Ishikawa (cell line): Measurements from ENCODE around the gene P2RX6.

Experiments used
- CEBPB ChIP-seq: IDR thresholded peaks from 2 replicates; pipeline ENCODE4 v1.6.1; 2012
- CREB1 ChIP-seq: IDR thresholded peaks from 2 replicates; pipeline ENCODE4 v1.6.1; 2012; ENCODE audit warnings: low read depth
- EGR1 ChIP-seq: IDR thresholded peaks from 2 replicates; pipeline ENCODE4 v1.6.1; 2012
- EP300 ChIP-seq: IDR thresholded peaks from 2 replicates; pipeline ENCODE4 v1.6.1; 2012; ENCODE audit warnings: borderline replicate concordance
- FOXM1 ChIP-seq: IDR thresholded peaks from 2 replicates; pipeline ENCODE4 v1.6.1; 2012; ENCODE audit warnings: low read depth, borderline replicate concordance
- NFIC ChIP-seq: IDR thresholded peaks from 2 replicates; pipeline ENCODE4 v1.6.1; 2012
- RAD21 ChIP-seq: IDR thresholded peaks from 2 replicates; pipeline ENCODE4 v1.6.1; 2012; ENCODE audit warnings: low read depth
- TAF1 ChIP-seq: IDR thresholded peaks from 2 replicates; pipeline ENCODE4 v1.6.1; 2012; ENCODE audit warnings: low read depth, mild to moderate bottlenecking
- TEAD4 ChIP-seq: IDR thresholded peaks from 2 replicates; pipeline ENCODE4 v1.6.1; 2012
- YY1 ChIP-seq: IDR thresholded peaks from 2 replicates; pipeline ENCODE4 v1.6.1; 2012; ENCODE audit warnings: low read depth
- TF ChIP-seq, protein P1 (sequence below): IDR thresholded peaks from 2 replicates; pipeline ENCODE4 v1.6.1; 2012; ENCODE audit warnings: low read depth, mild to moderate bottlenecking
- TF ChIP-seq, protein P2 (sequence below): IDR thresholded peaks from 2 replicates; pipeline ENCODE4 v1.6.1; 2012
- TF ChIP-seq, protein P3 (sequence below): IDR thresholded peaks from 2 replicates; pipeline ENCODE4 v1.6.1; 2012

DNA sequence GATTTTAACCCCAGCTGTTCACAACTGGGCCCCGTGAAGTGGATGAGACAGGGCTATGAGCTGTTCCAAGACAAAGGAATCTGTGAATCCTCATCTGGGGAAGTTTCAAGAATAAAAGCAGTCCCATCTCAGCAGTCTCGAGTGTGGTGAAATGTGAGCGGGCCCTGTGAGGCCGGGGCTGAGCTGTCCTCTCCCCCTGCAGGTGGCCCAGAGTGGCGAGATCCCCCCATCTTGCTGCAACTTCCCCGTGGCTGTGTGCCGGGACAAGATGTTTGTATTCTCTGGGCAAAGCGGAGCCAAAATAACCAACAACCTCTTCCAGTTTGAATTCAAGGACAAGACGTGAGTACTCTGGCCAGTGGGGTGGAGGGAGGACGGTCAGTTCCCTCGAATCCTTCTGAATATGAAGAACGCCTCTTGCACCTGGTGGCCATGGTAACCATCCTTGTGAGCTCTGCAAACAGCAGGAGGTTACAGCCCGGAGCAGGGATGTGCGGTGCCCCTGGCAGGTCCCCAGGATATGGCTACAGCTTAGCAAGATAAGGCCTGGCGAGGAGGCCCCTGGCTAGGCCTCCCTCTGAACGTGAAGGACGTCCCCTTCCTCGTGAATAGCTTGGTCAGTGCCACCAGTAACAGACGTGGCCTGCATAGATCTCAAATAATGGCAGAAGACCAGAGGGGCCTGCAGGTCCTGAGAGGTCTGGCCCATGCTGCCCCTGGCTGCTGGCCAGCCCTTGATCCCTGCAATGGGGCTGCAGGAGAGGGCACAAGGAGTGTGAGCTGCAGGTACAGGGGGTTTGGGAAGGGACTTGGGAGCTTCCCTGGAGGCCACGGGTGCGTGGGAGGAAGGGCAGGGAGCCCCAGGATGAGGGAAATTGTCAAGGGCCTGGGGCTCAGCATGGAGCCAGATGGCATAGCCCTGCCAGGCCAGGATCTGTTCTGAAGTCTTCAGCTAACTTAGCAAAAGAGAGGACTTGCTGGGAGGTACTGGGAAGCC, 24.5 kb upstream of the P2RX6 start:
- TF ChIP-seq YY1 = no peak
- TF ChIP-seq RAD21 = no peak
- TF ChIP-seq, protein P1, sequence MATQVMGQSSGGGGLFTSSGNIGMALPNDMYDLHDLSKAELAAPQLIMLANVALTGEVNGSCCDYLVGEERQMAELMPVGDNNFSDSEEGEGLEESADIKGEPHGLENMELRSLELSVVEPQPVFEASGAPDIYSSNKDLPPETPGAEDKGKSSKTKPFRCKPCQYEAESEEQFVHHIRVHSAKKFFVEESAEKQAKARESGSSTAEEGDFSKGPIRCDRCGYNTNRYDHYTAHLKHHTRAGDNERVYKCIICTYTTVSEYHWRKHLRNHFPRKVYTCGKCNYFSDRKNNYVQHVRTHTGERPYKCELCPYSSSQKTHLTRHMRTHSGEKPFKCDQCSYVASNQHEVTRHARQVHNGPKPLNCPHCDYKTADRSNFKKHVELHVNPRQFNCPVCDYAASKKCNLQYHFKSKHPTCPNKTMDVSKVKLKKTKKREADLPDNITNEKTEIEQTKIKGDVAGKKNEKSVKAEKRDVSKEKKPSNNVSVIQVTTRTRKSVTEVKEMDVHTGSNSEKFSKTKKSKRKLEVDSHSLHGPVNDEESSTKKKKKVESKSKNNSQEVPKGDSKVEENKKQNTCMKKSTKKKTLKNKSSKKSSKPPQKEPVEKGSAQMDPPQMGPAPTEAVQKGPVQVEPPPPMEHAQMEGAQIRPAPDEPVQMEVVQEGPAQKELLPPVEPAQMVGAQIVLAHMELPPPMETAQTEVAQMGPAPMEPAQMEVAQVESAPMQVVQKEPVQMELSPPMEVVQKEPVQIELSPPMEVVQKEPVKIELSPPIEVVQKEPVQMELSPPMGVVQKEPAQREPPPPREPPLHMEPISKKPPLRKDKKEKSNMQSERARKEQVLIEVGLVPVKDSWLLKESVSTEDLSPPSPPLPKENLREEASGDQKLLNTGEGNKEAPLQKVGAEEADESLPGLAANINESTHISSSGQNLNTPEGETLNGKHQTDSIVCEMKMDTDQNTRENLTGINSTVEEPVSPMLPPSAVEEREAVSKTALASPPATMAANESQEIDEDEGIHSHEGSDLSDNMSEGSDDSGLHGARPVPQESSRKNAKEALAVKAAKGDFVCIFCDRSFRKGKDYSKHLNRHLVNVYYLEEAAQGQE = no peak
- no peak for TF ChIP-seq FOXM1
- TF ChIP-seq NFIC = no peak
- TF ChIP-seq CEBPB = no peak
- no peak for TF ChIP-seq CREB1
- no peak for TF ChIP-seq EP300
- TF ChIP-seq, protein P2, sequence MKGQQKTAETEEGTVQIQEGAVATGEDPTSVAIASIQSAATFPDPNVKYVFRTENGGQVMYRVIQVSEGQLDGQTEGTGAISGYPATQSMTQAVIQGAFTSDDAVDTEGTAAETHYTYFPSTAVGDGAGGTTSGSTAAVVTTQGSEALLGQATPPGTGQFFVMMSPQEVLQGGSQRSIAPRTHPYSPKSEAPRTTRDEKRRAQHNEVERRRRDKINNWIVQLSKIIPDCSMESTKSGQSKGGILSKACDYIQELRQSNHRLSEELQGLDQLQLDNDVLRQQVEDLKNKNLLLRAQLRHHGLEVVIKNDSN = no peak
- no peak for TF ChIP-seq TEAD4
- TF ChIP-seq, protein P3, sequence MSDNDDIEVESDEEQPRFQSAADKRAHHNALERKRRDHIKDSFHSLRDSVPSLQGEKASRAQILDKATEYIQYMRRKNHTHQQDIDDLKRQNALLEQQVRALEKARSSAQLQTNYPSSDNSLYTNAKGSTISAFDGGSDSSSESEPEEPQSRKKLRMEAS = no peak
- no peak for TF ChIP-seq EGR1
- TF ChIP-seq TAF1 = no peak
